Rectal smooth muscle tissue (tissue), 1 donor: ENCODE data around the gene NRIP1.
A peak's percentile ranks its signal among the peaks of the same experiment; 100 is the strongest.
"Not testable (repeated sequence)": the region's sequence is repeated elsewhere in the genome, so short reads cannot be mapped to it uniquely, and the experiment has no call there.

ENCODE experiments used
- H3K27ac ChIP-seq: one replicate; pipeline ENCODE4 v1.7.0; 2013; ENCODE audit warnings: low read depth, low read length, inconsistent platforms
- H3K27me3 ChIP-seq: one replicate; pipeline ENCODE4 v1.7.0; 2013; ENCODE audit warnings: low read length; ENCODE audit not compliant: control insufficient read depth, insufficient read depth
- H3K36me3 ChIP-seq: one replicate; pipeline ENCODE4 v1.7.0; 2013; ENCODE audit warnings: low read length; ENCODE audit not compliant: control insufficient read depth, insufficient read depth
- H3K4me1 ChIP-seq: one replicate; pipeline ENCODE4 v1.7.0; 2013; ENCODE audit warnings: low read length; ENCODE audit not compliant: control insufficient read depth, insufficient read depth
- H3K4me3 ChIP-seq: one replicate; pipeline ENCODE4 v1.7.0; 2013; ENCODE audit warnings: low read length
- H3K9ac ChIP-seq: one replicate; pipeline ENCODE4 v1.7.0; 2013; ENCODE audit warnings: low read length

NRIP1 gene

DNA sequence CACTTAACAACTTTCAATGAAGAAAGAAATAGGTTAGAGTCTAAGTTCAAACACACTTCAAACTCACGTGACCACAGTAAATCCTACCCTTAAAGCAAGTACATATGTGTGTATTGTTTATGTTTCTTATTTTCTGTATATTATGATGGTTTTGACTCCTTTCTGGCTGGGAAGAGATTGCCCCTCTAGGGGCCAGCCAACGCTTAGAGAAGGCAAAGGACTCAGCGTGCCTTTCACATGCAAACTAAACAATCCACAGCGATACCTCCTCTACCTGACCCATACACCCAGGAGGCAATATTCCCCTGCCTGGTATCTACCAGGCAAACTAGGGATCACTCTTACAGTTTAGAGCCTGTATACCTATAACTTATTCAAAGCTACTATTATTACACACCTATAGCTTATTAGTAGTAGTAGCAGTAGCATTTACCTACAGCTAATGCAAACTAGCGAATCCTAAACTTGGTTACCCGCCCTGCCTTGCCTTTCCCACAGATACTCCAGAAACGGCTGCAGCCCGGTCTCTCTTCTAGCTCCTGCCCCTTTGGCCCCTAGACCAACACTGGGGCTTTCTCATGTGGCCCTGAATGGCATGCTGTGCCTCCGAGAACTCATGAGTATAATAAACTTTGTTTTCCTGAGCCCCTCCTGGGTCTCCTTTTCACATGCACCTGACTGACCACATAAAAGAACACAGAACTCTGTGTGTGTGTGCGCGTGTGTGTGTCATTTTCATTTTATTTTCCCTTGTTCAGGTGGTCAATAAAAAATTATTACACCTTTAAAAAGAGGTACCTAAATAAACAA is 14.0 kb downstream of the NRIP1 start:
- H3K4me3 ChIP-seq, result peak overlapping the region; percentile 14
- no peak overlapping the region for H3K9ac ChIP-seq
- H3K4me1 ChIP-seq, result peaks cover 23% of the 10 kb centered on the region
- H3K36me3 ChIP-seq, result no peaks in the 10 kb centered on the region
- no peak overlapping the region for H3K27ac ChIP-seq
- no peaks in the 10 kb centered on the region for H3K27me3 ChIP-seq

DNA sequence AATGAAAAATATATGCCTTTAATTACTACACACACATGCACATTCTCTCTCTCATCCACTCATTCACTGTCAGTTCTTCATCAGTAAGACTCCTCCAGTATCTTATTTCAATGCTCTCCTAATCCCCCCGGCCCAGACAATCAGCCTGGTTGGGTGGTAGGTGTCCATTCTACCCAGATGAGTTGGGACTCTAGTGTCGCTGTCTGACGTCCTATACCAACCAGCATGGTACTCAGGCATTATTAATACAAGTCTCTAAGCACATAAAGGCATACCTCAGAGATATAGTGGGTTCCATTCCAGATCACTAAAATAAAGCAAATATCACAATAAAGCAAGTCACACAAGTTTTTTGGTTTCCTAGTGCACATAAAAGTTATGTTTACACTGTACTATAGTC is 19.8 kb downstream of the NRIP1 start:
- Histone ChIP-seq H3K4me1 (no peaks in the 10 kb centered on the region), H3K27ac (no peak overlapping the region), H3K36me3 (peaks cover 3% of the 10 kb centered on the region), H3K9ac (no peak overlapping the region), H3K27me3 (no peaks in the 10 kb centered on the region), H3K4me3 (no peak overlapping the region)

DNA sequence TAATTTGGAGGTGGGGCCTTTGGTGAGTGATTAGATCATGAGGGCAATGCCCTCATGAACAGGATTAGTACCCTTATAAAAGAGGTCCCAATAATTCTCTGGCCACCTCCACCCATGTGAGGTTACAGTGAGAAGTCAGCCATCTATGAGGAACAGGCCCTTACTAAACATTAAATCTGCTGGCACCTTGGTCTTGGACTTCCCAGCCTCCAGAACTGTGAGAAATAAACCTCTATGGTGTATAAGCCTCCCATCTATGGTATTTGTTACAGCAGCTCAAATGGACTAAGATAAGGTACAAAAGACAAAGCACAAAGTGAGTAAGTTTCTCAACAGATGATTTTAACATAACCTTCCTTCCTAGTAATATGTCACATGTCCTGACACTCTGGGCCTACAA is 22.3 kb downstream of the NRIP1 start:
- Histone ChIP-seq H3K27me3 (no peaks in the 10 kb centered on the region), H3K4me1 (no peaks in the 10 kb centered on the region), H3K9ac (no peak overlapping the region), H3K27ac (no peak overlapping the region), H3K36me3 (peaks cover 3% of the 10 kb centered on the region), H3K4me3 (no peak overlapping the region)

DNA sequence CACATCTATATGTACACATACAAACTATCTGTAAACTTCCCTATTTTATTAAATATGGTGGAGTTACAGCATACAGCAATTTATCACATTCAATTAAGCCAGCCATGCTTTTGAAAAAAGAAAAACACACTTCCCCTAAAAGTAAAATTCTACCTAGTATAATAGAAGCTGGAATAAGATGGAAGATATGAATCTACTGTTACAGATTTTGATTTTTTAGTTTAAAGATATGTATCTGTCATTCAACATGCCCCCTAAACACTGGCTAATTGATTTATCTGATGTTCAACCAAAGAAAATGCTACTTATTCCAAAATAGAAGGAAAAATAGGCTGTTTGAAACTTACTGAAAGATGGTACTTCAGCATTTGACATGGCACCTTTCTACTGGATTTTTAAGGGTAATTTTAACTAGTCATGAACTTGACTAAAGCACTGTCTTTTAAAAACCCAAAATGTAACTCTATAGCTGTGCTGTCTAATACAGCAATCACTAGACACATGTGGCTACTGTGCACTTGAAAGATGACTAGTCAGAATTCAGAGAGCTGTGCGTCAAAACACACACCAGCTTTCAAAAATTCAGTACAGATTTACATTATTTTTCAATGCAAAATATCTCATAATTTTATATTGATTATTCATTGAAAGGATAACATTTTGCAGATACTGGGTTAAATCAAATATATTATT is 25.0 kb downstream of the NRIP1 start:
- no peak overlapping the region for H3K27ac ChIP-seq
- no peak overlapping the region for H3K4me3 ChIP-seq
- H3K36me3 ChIP-seq, result peaks cover 3% of the 10 kb centered on the region
- H3K9ac ChIP-seq, result no peak overlapping the region
- no peaks in the 10 kb centered on the region for H3K27me3 ChIP-seq
- no peaks in the 10 kb centered on the region for H3K4me1 ChIP-seq

DNA sequence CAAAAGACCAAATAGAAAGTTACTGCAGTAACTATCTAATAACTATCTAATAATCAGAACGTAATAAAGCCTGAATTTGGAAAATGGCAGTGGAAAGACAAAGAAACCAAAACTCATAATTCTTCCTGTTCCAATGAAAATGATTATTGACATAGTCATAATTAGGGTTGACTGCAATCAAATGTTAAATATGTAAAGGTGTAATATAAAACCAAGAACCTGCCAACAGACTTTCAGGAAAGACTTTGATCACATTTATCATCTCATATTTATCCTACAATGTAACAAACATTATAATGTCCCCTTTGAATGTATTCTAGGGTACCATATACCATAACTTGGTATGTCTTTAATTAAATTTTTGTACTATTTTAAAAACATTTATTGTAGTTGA is 26.9 kb downstream of the NRIP1 start:
- Histone ChIP-seq H3K27ac (no peak overlapping the region), H3K27me3 (no peaks in the 10 kb centered on the region), H3K4me1 (no peaks in the 10 kb centered on the region), H3K4me3 (no peak overlapping the region), H3K36me3 (peaks cover 3% of the 10 kb centered on the region), H3K9ac (no peak overlapping the region)

DNA sequence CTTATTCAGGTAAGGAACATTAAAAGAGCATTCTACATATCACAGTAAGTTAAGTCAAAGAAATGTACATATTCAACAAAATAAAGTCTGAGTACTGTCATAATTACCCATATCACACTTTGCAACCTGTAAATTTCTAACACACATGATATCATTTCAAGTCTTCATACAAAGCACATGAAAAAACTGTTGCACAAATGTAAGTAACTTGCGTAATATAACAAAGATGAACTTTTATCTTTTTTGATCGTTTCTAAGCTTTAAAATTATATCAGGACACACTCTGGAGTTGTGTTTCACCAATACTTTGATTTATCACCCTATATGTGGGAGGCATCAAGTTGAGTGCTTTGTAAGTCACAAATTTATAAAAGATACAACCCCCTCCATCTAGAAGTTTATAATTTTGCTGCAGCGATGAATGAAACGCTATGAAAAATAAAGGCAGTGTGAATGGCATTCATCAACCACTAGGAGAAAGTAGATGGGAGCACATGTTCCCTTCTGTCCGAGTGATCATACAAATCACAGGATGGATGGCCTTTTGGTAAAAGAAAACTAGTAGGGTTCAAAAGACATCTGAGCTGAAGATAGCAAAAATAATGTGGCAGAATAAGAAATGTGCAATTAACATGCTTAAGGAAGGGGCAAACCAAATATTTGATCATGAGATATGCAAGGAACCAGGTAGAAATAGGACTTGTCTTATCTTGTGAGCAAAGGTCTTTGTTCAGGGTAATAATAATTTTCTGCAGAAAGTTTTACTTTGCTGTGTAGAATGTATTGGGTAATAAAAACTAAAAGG is 27.5 kb downstream of the NRIP1 start:
- Histone ChIP-seq H3K36me3 (no peaks in the 10 kb centered on the region), H3K9ac (no peak overlapping the region), H3K27ac (no peak overlapping the region), H3K4me1 (no peaks in the 10 kb centered on the region), H3K27me3 (no peaks in the 10 kb centered on the region), H3K4me3 (no peak overlapping the region)

DNA sequence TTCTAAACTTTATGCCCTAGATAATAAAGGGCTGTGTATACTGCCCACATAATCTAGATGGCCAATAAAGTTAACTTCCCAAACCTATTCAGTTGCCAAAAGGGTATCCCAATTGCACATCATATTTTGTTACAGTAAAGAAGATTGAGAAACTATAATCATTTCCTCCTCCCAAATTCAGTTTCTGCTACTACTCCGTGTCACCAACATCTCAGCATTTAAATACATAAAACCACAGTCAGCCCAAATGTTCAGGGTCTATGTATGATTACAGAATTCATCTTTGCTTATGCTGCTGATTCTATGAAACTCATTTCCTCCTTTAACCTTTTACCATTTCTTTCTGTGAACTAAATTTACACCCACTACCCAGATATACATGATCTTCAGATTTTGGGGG is 28.6 kb downstream of the NRIP1 start:
- no peak overlapping the region for H3K4me3 ChIP-seq
- no peak overlapping the region for H3K27ac ChIP-seq
- no peaks in the 10 kb centered on the region for H3K4me1 ChIP-seq
- no peaks in the 10 kb centered on the region for H3K36me3 ChIP-seq
- H3K27me3 ChIP-seq, result no peaks in the 10 kb centered on the region
- H3K9ac ChIP-seq, result no peak overlapping the region

DNA sequence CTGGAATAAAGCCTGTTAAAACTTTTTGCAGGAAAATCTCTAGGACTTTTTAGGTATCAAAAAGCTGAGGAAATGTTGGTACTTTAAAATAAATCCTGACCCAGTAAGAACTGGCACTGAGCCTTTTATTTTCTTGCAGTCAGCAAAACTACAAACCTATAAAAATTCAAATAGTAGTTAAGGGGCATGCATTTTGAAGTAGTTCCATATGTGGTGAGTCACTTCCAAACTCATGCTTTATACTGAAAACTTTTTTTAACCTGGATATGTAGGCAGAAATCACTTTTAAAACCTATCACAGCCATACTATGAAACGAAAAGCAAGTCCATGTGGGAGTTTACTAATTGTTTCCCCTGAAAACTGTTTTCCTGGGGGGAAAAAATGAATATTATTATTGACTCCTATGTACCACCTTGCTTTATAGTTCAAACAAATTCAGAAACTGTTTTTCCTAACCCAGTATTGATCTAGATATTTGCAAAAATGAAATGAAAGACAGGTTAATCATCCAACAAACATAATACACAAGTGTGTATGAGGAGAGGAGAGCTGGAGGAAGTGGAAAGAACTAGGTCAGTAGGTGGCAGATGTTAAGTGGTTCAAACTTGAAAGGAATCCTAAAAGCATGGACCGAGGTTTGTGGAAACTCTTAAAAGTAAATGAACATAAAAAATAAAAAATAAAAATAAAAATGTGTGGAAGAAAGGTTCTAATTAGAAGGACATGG is 30.5 kb downstream of the NRIP1 start:
- no peaks in the 10 kb centered on the region for H3K36me3 ChIP-seq
- H3K4me3 ChIP-seq, result no peak overlapping the region
- no peaks in the 10 kb centered on the region for H3K4me1 ChIP-seq
- H3K27ac ChIP-seq, result no peak overlapping the region
- H3K9ac ChIP-seq, result no peak overlapping the region
- no peaks in the 10 kb centered on the region for H3K27me3 ChIP-seq

DNA sequence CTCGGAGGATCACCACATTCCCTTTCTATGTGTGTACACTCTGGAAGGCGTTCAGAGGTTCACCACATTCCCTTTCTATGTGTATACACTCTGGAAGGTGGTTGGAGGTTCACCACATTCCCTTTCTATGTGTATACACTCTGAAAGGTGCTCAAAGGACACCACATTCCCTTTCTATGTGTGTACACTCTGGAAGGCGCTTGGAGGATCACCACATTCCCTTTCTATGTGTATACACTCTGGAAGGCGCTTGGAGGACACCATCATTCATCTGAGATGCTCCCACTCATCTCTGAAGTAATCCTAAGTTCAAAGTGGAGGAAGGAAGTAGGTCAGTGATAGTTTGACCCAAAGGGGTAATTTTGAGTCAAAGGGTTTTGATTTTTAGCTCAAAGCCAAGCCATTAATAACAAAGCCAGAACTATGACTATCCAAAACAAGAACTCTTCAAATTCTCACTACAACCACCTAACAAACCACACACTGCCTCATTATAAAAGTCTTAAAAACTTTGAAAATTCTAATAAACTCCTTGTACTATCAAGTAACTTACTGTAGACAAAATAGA is 32.9 kb downstream of the NRIP1 start:
- Histone ChIP-seq H3K36me3 (no peaks in the 10 kb centered on the region), H3K27ac (no peak overlapping the region), H3K9ac (no peak overlapping the region), H3K4me3 (no peak overlapping the region), H3K4me1 (no peaks in the 10 kb centered on the region), H3K27me3 (no peaks in the 10 kb centered on the region)

DNA sequence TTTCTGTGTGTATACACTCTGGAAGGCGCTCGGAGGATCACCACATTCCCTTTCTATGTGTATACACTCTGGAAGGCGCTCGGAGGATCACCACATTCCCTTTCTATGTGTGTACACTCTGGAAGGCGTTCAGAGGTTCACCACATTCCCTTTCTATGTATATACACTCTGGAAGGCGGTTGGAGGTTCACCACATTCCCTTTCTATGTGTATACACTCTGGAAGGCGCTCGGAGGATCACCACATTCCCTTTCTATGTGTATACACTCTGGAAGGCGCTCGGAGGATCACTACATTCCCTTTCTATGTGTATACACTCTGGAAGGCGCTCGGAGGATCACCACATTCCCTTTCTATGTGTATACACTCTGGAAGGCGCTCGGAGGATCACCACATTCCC is 33.4 kb downstream of the NRIP1 start:
- H3K27ac ChIP-seq, H3K36me3 ChIP-seq, H3K27me3 ChIP-seq, H3K4me3 ChIP-seq, H3K4me1 ChIP-seq, H3K9ac ChIP-seq: not testable (repeated sequence)

DNA sequence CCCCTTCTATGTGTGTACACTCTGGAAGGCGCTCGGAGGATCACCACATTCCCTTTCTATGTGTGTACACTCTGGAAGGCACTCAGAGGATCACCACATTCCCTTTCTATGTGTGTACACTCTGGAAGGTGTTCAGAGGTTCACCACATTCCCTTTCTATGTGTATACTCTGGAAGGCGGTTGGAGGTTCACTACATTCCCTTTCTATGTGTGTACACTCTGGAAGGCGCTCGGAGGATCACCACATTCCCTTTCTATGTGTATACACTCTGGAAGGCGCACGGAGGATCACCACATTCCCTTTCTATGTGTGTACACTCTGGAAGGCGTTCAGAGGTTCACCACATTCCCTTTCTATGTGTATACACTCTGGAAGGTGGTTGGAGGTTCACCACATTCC is 33.9 kb downstream of the NRIP1 start:
- H3K9ac ChIP-seq, H3K27ac ChIP-seq, H3K36me3 ChIP-seq, H3K4me3 ChIP-seq, H3K27me3 ChIP-seq, H3K4me1 ChIP-seq: not testable (repeated sequence)

DNA sequence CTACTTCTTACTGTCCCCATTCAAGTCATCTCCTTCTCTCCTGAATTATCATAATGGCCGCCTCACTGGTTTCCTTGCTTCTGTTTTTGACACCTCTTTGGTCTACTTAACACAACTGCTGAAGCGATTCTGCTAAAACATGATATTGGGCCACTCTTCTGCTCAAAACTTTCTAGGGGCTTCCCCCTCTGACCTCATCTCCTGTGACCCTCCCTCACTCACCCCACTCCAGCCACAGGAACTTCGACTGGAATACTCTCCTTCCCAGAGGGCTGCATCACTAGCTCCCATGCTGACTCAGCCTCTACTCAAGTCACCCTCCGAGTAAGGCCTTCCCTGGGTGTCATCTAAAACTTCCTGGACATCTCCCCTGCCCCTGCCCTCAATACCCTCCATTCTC is 35.7 kb downstream of the NRIP1 start:
- Histone ChIP-seq H3K4me3 (no peak overlapping the region), H3K36me3 (no peaks in the 10 kb centered on the region), H3K27me3 (no peaks in the 10 kb centered on the region), H3K9ac (no peak overlapping the region), H3K4me1 (no peaks in the 10 kb centered on the region), H3K27ac (no peak overlapping the region)
